AG09309 (cell line): ENCODE data around the gene CWC27.
A peak's percentile ranks its signal among the peaks of the same experiment; 100 is the strongest.

Source experiments
- DNase-seq: peaks from one replicate; pipeline ENCODE4 v3.0.0-alpha.2; 2010; ENCODE audit warnings: low read depth
- H3K4me3 ChIP-seq: 2 replicates; pipeline ENCODE4 v1.5.1; 2011; ENCODE audit warnings: mild to moderate bottlenecking, low read depth, low read length, moderate library complexity; ENCODE audit not compliant: control insufficient read depth
- TF ChIP-seq, protein P1 (sequence below): IDR thresholded peaks from 2 replicates; pipeline ENCODE4 v1.5.1; 2011; ENCODE audit warnings: mild to moderate bottlenecking, low read depth, low read length, inconsistent platforms; ENCODE audit not compliant: insufficient read depth, control insufficient read depth; ENCODE audit errors: missing control alignments

The CWC27 gene

DNA sequence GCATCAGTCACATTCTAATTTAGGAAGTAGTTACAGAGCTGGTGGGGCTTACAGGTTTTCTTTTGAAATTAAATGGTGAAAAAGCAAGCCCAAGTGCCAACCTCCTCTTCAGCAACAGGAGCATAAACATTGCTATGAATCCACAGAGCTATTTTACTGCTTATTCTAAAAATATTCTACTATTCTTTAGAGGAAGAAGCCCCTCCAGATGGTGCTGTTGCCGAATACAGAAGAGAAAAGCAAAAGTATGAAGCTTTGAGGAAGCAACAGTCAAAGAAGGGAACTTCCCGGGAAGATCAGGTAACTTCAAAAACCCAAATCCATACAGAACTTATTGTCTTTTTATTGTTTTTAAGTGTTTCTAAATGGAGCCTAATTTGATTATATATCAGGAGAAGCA, 202.8 kb downstream of the CWC27 start:
- no peak overlapping the region for H3K4me3 ChIP-seq
- no peak for DNase-seq
- TF ChIP-seq, protein P1, sequence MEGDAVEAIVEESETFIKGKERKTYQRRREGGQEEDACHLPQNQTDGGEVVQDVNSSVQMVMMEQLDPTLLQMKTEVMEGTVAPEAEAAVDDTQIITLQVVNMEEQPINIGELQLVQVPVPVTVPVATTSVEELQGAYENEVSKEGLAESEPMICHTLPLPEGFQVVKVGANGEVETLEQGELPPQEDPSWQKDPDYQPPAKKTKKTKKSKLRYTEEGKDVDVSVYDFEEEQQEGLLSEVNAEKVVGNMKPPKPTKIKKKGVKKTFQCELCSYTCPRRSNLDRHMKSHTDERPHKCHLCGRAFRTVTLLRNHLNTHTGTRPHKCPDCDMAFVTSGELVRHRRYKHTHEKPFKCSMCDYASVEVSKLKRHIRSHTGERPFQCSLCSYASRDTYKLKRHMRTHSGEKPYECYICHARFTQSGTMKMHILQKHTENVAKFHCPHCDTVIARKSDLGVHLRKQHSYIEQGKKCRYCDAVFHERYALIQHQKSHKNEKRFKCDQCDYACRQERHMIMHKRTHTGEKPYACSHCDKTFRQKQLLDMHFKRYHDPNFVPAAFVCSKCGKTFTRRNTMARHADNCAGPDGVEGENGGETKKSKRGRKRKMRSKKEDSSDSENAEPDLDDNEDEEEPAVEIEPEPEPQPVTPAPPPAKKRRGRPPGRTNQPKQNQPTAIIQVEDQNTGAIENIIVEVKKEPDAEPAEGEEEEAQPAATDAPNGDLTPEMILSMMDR: peak; percentile 47

DNA sequence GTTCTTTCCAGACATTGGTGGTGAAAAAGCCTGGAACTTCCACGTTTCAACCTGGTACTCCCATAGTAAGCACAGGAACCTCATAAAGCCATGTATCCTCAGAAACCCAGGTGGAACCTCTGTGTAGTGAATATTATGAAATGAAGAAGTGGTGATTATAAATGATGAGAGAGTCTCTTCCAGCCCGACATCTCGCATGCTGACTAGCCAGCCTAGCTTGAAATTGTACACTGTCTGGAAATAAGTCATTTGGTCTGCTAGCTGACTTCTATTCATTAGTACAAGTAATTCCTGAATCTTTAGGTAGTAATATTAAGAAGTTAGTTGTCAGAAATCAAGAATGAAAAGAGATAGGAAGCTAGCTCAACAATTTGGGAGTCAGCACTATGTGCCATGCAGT, 203.3 kb downstream of the CWC27 start:
- DNase-seq: no peak
- no peak overlapping the region for H3K4me3 ChIP-seq
- TF ChIP-seq, protein P1: no peak

DNA sequence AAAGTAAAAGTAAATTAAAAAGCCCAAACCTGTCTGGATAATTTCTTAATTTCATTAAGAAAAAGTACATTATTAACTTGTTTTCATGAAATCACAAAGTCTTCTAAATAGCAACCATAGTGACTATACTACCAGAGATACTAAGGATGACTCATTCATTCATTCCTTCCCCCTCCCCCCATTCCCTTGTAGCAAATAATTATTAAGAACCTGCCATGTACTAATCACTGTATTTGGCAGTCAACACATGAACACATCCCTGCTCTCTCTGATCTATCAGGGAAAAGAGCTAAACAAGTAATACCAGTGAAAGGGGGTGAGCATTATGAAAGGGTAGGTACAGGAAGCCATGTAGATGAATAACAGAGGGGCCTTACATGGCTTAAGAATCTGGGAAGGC, 203.9 kb downstream of the CWC27 start:
- TF ChIP-seq, protein P1: no peak
- DNase-seq: no peak
- no peak overlapping the region for H3K4me3 ChIP-seq

DNA sequence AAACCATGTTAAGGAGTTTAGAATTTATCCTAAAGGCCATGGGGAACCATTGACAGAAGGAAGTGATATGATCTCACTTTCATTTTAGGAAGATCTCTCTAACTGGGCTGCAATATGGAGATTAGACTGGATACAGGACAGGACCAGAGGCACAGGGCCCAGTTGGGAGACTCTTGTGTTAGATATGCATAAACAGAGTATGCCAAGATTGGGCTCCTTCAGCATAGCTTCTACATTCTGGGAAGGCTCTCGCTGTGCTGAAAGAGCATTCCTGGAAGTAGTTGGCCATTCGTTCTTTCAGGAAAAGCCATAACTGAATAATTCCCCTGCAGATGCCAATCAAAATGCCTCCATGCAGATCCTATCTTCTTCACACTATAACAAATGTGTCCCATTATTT, 204.5 kb downstream of the CWC27 start:
- no peak overlapping the region for H3K4me3 ChIP-seq
- TF ChIP-seq, protein P1: no peak
- no peak for DNase-seq

DNA sequence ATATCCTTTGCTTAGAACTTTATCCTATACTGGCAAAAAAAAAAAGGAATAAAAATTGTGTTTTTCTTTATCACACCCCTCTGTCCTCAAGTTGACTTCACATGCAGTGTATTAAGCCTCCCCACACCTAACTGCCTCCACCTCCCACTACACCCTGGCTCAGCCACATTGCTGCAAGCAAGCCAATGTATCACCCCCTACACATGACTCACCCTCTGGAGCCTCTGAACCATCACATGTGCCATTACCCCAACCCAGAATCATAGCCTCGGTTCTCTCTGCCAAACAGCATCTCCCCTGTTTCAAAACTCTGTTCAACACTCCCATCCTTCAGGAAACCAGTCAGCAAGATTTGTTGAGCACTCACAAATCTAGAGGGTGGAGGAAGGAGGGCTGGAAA, 209.0 kb downstream of the CWC27 start:
- TF ChIP-seq, protein P1: no peak
- no peak for DNase-seq
- no peak overlapping the region for H3K4me3 ChIP-seq

DNA sequence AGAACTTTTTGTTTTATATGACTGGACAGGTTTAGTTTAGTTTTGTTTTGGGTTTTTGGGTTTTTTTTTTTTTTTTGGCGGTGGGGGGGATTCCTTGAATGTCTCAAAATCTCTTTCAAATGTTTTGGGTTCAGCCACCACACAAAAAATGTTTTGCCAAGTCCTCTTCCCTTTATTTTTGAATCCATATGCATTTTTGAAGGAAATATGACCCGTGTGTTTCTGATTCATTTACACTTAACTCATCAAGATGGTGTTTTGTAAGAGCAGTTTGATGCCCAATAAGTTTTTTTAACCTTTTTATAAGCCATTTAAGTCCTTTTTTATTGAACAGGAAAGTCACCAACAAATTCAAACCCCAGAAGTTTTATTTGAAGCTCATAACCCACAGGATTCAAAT, 209.8 kb downstream of the CWC27 start:
- H3K4me3 ChIP-seq: no peak overlapping the region
- TF ChIP-seq, protein P1: no peak

DNA sequence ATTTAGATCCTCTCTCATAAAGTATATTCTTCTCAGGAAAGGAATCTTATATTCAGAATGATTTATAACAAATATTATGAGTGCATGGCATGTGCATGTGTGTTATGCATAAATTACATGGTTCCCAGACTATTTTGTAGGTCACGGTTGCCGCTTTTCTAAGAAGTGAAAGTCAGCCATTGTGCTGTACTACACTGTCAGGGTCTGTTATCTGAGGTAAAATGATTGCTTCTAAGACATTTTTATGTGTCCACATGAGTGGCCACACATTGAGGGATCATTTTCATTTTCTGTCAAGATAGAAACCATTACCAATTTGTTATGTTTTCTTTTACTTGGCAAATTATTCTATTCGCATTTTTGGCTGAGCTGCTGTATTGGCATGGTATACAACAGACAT, 210.8 kb downstream of the CWC27 start:
- DNase-seq: no peak
- TF ChIP-seq, protein P1: no peak
- H3K4me3 ChIP-seq: no peak overlapping the region

More for the DNA sequence above, 209.8 kb downstream of the CWC27 start:
- no peak for DNase-seq
